Erythroblast (primary cell): ENCODE measurements around the gene CFAP97D1.

Experiments used
- GATA1 ChIP-seq: IDR thresholded peaks from 2 replicates; pipeline ENCODE4 v1.6.1; 2011; ENCODE audit warnings: low read depth, mild to moderate bottlenecking, control low read depth, low read length, moderate library complexity
- POLR2A ChIP-seq: IDR thresholded peaks from 2 replicates; pipeline ENCODE4 v1.6.1; 2011; ENCODE audit warnings: mild to moderate bottlenecking, low read length

GRCh38 chr17:43750153-43750552 is 30.1 kb upstream of the CFAP97D1 start:
- TF ChIP-seq POLR2A, result no peak
- no peak for TF ChIP-seq GATA1
